ENCODE results near the gene C19orf25. TPM values are rescaled to one million over a fixed set of nuclear protein-coding genes. Genes with fewer than 3 reads are reported as not detected.

Gene C19orf25
- polyA plus RNA-seq, 1 of the 3 experiments (the other 2 are of a cell fraction), result 25.3 TPM

DNA sequence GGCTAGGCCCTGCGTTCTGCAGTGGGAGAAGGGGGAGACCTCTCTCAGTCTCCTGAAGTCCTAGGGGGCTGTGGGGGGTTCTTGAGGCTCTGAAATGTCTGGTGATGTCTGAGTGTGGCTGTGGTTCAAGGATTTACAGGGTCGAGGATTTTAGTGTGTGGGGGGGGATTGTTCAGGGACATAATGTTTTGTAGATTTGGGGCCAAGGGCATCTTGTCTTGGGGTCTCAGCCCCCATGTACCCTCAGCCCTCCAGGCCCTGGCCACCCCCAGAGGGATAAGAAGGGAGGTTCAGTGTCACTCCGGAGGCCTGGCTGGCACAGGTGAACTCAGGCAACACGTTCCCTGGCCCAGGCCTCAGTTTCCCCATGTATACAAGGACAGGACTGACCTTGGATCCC is 31.5 kb downstream of the C19orf25 start:
- Histone ChIP-seq H3K36me3 (replicated peaks in 1 of 2; ENCODE audit: control insufficient read depth in 1 of 2, insufficient read depth in 2 of 2, low read length in 1 of 2) (peaks cover 3 to 8% of the 10 kb centered on the region in 2 experiments), H3K4me3 (ENCODE audit: low read depth in 2 of 2, low read length in 1 of 2) (peak overlapping the region in 1 of 2 experiments; percentile 64; a peak in 1 of 4 replicates), H4K20me1 (ENCODE audit: insufficient read depth) (peaks cover 43% of the 10 kb centered on the region), H2AFZ (ENCODE audit: low read depth) (no peak overlapping the region), H3K27me3 (ENCODE audit: insufficient read depth) (no peaks in the 10 kb centered on the region), H3K9ac (no peak overlapping the region), H3K9me2 (no peaks in the 10 kb centered on the region), H3K27ac (ENCODE audit: low read depth in 2 of 2, low read length in 1 of 2) (no peak overlapping the region), H3F3A (replicated peaks; ENCODE audit: insufficient read depth) (peaks cover 34% of the 10 kb centered on the region), H3K9me3 (no peaks in the 10 kb centered on the region), H3K4me1 (ENCODE audit: control insufficient read depth in 1 of 2, insufficient read depth in 2 of 2, low read depth in 1 of 2, low read length in 1 of 2) (peaks cover 3 to 41% of the 10 kb centered on the region in 2 experiments; a peak in 2 of 4 replicates), H3K4me2 (peak overlapping the region; percentile 90; the same call in 1 of the 2 replicates), H3K79me2 (ENCODE audit: insufficient read depth) (no peaks in the 10 kb centered on the region)
- 11% methylated on average over 1 of the region's 4 CpGs for WGBS (ENCODE audit: low lambda C conversion rate)
- ChIA-PET CTCF (no interaction called here), POLR2A (interaction anchor here (0.9 kb wide), 1 partner anchor 179 kb away, joined by 5 read pairs; the partner anchor contains the start of gene CIRBP)
- DNase-seq, result no peak
- TF ChIP-seq TCF12 (IDR thresholded peaks at IDR 0.05), result no peak
- no peak for TF ChIP-seq FOXJ3 (CRISPR knock-in tag; IDR thresholded peaks at IDR 0.05)
- TF ChIP-seq, protein P1, sequence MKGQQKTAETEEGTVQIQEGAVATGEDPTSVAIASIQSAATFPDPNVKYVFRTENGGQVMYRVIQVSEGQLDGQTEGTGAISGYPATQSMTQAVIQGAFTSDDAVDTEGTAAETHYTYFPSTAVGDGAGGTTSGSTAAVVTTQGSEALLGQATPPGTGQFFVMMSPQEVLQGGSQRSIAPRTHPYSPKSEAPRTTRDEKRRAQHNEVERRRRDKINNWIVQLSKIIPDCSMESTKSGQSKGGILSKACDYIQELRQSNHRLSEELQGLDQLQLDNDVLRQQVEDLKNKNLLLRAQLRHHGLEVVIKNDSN (IDR thresholded peaks at IDR 0.05; ENCODE audit: borderline replicate concordance, low read depth), result no peak
- TF ChIP-seq, protein P2, sequence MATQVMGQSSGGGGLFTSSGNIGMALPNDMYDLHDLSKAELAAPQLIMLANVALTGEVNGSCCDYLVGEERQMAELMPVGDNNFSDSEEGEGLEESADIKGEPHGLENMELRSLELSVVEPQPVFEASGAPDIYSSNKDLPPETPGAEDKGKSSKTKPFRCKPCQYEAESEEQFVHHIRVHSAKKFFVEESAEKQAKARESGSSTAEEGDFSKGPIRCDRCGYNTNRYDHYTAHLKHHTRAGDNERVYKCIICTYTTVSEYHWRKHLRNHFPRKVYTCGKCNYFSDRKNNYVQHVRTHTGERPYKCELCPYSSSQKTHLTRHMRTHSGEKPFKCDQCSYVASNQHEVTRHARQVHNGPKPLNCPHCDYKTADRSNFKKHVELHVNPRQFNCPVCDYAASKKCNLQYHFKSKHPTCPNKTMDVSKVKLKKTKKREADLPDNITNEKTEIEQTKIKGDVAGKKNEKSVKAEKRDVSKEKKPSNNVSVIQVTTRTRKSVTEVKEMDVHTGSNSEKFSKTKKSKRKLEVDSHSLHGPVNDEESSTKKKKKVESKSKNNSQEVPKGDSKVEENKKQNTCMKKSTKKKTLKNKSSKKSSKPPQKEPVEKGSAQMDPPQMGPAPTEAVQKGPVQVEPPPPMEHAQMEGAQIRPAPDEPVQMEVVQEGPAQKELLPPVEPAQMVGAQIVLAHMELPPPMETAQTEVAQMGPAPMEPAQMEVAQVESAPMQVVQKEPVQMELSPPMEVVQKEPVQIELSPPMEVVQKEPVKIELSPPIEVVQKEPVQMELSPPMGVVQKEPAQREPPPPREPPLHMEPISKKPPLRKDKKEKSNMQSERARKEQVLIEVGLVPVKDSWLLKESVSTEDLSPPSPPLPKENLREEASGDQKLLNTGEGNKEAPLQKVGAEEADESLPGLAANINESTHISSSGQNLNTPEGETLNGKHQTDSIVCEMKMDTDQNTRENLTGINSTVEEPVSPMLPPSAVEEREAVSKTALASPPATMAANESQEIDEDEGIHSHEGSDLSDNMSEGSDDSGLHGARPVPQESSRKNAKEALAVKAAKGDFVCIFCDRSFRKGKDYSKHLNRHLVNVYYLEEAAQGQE (IDR thresholded peaks at IDR 0.05; ENCODE audit: low read depth, low read length), result no peak
- TF ChIP-seq, protein P3, sequence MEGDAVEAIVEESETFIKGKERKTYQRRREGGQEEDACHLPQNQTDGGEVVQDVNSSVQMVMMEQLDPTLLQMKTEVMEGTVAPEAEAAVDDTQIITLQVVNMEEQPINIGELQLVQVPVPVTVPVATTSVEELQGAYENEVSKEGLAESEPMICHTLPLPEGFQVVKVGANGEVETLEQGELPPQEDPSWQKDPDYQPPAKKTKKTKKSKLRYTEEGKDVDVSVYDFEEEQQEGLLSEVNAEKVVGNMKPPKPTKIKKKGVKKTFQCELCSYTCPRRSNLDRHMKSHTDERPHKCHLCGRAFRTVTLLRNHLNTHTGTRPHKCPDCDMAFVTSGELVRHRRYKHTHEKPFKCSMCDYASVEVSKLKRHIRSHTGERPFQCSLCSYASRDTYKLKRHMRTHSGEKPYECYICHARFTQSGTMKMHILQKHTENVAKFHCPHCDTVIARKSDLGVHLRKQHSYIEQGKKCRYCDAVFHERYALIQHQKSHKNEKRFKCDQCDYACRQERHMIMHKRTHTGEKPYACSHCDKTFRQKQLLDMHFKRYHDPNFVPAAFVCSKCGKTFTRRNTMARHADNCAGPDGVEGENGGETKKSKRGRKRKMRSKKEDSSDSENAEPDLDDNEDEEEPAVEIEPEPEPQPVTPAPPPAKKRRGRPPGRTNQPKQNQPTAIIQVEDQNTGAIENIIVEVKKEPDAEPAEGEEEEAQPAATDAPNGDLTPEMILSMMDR (IDR thresholded peaks at IDR 0.05), result no peak
- TF ChIP-seq EP300 (IDR thresholded peaks at IDR 0.05; ENCODE audit: borderline replicate concordance in 1 of 2, low read depth in 1 of 2, low read length in 1 of 2), result no peak
- TF ChIP-seq, protein P4, sequence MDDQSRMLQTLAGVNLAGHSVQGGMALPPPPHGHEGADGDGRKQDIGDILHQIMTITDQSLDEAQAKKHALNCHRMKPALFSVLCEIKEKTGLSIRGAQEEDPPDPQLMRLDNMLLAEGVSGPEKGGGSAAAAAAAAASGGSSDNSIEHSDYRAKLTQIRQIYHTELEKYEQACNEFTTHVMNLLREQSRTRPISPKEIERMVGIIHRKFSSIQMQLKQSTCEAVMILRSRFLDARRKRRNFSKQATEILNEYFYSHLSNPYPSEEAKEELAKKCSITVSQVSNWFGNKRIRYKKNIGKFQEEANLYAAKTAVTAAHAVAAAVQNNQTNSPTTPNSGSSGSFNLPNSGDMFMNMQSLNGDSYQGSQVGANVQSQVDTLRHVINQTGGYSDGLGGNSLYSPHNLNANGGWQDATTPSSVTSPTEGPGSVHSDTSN (IDR thresholded peaks at IDR 0.05), result no peak
- no peak for TF ChIP-seq FOXM1 (IDR thresholded peaks at IDR 0.05; ENCODE audit: low read depth)
- TF ChIP-seq TAF1 (IDR thresholded peaks at IDR 0.05; ENCODE audit: borderline replicate concordance, low read depth, low read length), result no peak
- no peak for TF ChIP-seq CHD2 (IDR thresholded peaks at IDR 0.05; ENCODE audit: low read length, partially characterized antibody)
- no peak for TF ChIP-seq RAD21 (IDR thresholded peaks at IDR 0.05; ENCODE audit: low read length)
- no peak for TF ChIP-seq JUND (IDR thresholded peaks at IDR 0.05)
- TF ChIP-seq, protein P5, sequence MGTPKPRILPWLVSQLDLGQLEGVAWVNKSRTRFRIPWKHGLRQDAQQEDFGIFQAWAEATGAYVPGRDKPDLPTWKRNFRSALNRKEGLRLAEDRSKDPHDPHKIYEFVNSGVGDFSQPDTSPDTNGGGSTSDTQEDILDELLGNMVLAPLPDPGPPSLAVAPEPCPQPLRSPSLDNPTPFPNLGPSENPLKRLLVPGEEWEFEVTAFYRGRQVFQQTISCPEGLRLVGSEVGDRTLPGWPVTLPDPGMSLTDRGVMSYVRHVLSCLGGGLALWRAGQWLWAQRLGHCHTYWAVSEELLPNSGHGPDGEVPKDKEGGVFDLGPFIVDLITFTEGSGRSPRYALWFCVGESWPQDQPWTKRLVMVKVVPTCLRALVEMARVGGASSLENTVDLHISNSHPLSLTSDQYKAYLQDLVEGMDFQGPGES (IDR thresholded peaks at IDR 0.05; ENCODE audit: low read depth, low read length), result no peak
- TF ChIP-seq YY1 (IDR thresholded peaks at IDR 0.05; ENCODE audit: low read depth), result no peak
- TF ChIP-seq TEAD4 (IDR thresholded peaks at IDR 0.05; ENCODE audit: borderline replicate concordance, insufficient read depth), result no peak
- no peak for TF ChIP-seq MEF2A (IDR thresholded peaks at IDR 0.05; ENCODE audit: borderline replicate concordance, low read depth)

All from SK-N-SH (cell line).